SK-N-MC (cell line): ENCODE data around the gene CFAP251.
"Not testable (repeated sequence)": the region's sequence is repeated elsewhere in the genome, so short reads cannot be mapped to it uniquely, and the experiment has no call there.

Experiments used
- DNase-seq: peaks from one replicate; pipeline ENCODE4 v3.0.0-alpha.2; 2011; ENCODE audit warnings: low read depth, low spot score
- H3K27ac ChIP-seq: fragments of 200-600 bp; sonication (generic); 2 replicates; pipeline ENCODE4 v1.5.1; 2016; ENCODE audit warnings: mixed run types
- H3K36me3 ChIP-seq: fragments of 200-600 bp; sonication (generic); 2 replicates; pipeline ENCODE4 v1.6.1; 2017; ENCODE audit warnings: antibody characterized with exemption, low read length, mixed read lengths; ENCODE audit not compliant: insufficient read depth
- H3K4me3 ChIP-seq: fragments of 200-600 bp; sonication (generic); 2 replicates; pipeline ENCODE4 v1.5.1; 2016
- H3K9ac ChIP-seq: fragments of 200-600 bp; sonication (generic); 2 replicates; pipeline ENCODE4 v1.8.0; 2017; ENCODE audit warnings: mixed run types, mixed read lengths; ENCODE audit not compliant: insufficient read length
- H3K9me3 ChIP-seq: fragments of 200-600 bp; sonication (generic); 2 replicates; pipeline ENCODE4 v1.6.1; 2017; ENCODE audit warnings: low read depth, mild to moderate bottlenecking, antibody characterized with exemption, low read length, moderate library complexity, mixed read lengths
- EZH2 ChIP-seq: fragments of 200-600 bp; sonication (generic); IDR thresholded peaks from one replicate; pipeline ENCODE4 v1.6.1; 2017; ENCODE audit warnings: antibody characterized with exemption
- FOXP2 ChIP-seq: optimal IDR thresholded peaks from 2 replicates; pipeline ENCODE3; 2011; ENCODE audit warnings: mild to moderate bottlenecking, moderate library complexity; ENCODE audit not compliant: insufficient read depth; ENCODE audit errors: extremely low read length, control extremely low read depth
- POLR2AphosphoS5 ChIP-seq: IDR thresholded peaks from 2 replicates; pipeline ENCODE4 v1.6.1; 2012; ENCODE audit warnings: mild to moderate bottlenecking, low read depth, low read length, borderline replicate concordance

The CFAP251 gene

GRCh38 chr12:121917950-121918678, at the start of gene CFAP251:
Gene CFAP251, plus strand, starts transcription at chr12:121918592. Its CDS starts 2,714 bp downstream, at chr12:121921306.
- H3K36me3 ChIP-seq = peaks cover 12% of the 10 kb centered on the region; the same call in 1 of the 2 replicates
- no peaks in the 10 kb centered on the region for H3K9me3 ChIP-seq
- peak within 1 kb of the TSS; percentile 38 for H3K9ac ChIP-seq
- peak within 1 kb of the TSS; percentile 72 for H3K4me3 ChIP-seq
- peak within 1 kb of the TSS; percentile 68 for H3K27ac ChIP-seq
- TF ChIP-seq POLR2AphosphoS5 = peak; percentile 70; the same call in 1 of the 2 replicates
- no peak for TF ChIP-seq FOXP2
- no peak for TF ChIP-seq EZH2
- peak; percentile 45 for DNase-seq

- H3K36me3 ChIP-seq, H3K27ac ChIP-seq, H3K9ac ChIP-seq, H3K9me3 ChIP-seq, DNase-seq, H3K4me3 ChIP-seq: not testable (repeated sequence)
Observed at GRCh38 chr12:121869229-121869628, 49.2 kb upstream of the CFAP251 start.

DNA sequence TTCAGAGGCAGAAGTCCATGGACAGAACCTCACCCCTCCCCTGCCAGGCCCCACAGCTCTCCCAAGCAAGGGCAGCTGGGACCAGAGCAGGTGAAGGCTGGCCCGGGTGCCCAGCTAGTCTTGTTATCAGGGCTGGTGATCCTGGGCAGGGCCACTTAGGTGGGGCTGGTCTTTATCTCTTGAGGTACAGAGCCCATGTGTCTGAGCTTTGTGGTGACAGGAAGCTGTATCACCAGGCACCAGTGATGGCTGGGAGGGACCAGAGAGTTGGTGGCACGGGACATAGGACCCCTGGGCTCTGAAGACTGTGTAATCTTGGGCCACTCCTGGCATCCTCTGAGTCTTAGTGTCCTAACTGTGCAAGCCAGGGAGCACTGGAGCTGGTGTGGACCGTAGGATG, 46.9 kb upstream of the CFAP251 start:
- Histone ChIP-seq H3K4me3 (no peak overlapping the region), H3K27ac (no peak overlapping the region), H3K36me3 (no peaks in the 10 kb centered on the region), H3K9ac (no peak overlapping the region), H3K9me3 (no peaks in the 10 kb centered on the region)
- TF ChIP-seq EZH2 = no peak
- no peak for TF ChIP-seq POLR2AphosphoS5
- TF ChIP-seq FOXP2 = no peak
- no peak for DNase-seq

DNA sequence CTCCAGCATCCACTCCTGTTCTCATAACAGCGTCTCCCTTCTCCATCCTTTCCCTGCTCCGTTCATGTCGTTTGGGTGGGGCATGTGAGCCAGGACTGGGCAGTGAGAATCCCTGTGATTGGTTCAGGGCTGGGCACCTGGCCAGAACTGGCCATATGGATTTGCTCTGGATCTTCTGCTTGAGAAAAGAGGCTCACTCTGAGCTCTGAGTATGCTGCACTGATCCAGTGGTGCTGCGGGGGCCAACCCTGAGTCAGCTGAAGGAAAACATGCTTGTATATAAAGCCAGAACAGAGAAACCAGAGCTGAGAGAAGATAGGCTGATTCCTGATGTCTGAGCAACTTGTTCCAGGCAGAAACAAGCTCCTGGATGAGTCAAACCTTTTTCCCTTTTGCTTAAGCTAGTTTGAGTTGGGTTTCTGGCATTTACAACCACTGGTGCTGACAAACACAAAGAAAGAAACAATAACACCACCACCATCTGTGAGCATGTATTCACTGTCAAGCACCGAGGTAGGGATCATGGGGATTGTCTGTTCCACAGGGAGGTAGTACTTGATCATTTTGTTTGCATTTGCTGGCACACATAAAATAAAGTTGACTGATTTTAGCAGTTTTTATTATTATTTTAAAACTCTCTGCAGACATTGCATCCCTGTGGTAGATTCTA, 45.7 kb upstream of the CFAP251 start:
- DNase-seq = no peak
- no peak for TF ChIP-seq FOXP2
- no peak for TF ChIP-seq EZH2
- no peak overlapping the region for H3K27ac ChIP-seq

GRCh38 chr12:121873216-121873569, 45.2 kb upstream of the CFAP251 start:
- DNase-seq = no peak
- Histone ChIP-seq H3K9ac (no peak overlapping the region), H3K9me3 (no peaks in the 10 kb centered on the region), H3K27ac (no peak overlapping the region), H3K36me3 (no peaks in the 10 kb centered on the region), H3K4me3 (no peak overlapping the region)
- TF ChIP-seq POLR2AphosphoS5 (no peak), FOXP2 (no peak), EZH2 (no peak)

More for the DNA sequence above, 45.7 kb upstream of the CFAP251 start:
- Histone ChIP-seq H3K9ac (no peak overlapping the region), H3K4me3 (no peak overlapping the region), H3K36me3 (no peaks in the 10 kb centered on the region), H3K9me3 (no peaks in the 10 kb centered on the region)

GRCh38 chr12:121874071-121874470, 44.3 kb upstream of the CFAP251 start:
- H3K27ac ChIP-seq = no peak overlapping the region
- no peaks in the 10 kb centered on the region for H3K9me3 ChIP-seq
- no peak overlapping the region for H3K9ac ChIP-seq
- H3K36me3 ChIP-seq = no peaks in the 10 kb centered on the region
- no peak for DNase-seq
- H3K4me3 ChIP-seq = no peak overlapping the region
- TF ChIP-seq POLR2AphosphoS5 (no peak), FOXP2 (no peak), EZH2 (no peak)

- Histone ChIP-seq H3K9me3 (no peaks in the 10 kb centered on the region), H3K36me3 (no peaks in the 10 kb centered on the region), H3K27ac (no peak overlapping the region), H3K4me3 (no peak overlapping the region), H3K9ac (no peak overlapping the region)
- TF ChIP-seq EZH2 (no peak), POLR2AphosphoS5 (no peak), FOXP2 (no peak)
- DNase-seq = no peak
Observed at GRCh38 chr12:121875582-121875981, 42.8 kb upstream of the CFAP251 start.

- not testable (repeated sequence) for H3K36me3 ChIP-seq, H3K9me3 ChIP-seq, H3K27ac ChIP-seq, H3K9ac ChIP-seq, H3K4me3 ChIP-seq, DNase-seq
Observed at GRCh38 chr12:121876080-121876447, 42.3 kb upstream of the CFAP251 start.

DNA sequence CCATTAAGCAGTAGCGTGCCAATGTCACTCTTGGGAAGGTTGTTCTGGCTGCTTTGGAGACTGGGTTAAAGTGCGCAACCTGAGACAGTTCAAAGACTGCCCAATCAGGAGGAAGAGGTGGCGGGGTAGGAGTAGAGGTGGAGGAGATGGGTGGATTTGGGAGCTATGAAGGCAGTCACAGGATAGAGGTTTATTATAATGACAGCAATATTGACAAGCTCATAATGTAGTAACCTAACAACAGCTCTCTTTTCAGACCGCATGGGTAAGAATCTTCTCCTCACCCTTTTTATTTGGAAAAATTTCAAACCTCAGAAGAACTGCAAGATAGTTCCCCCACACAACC, 35.1 kb upstream of the CFAP251 start:
- H3K27ac ChIP-seq = no peak overlapping the region
- H3K36me3 ChIP-seq = no peaks in the 10 kb centered on the region
- H3K9ac ChIP-seq = no peak overlapping the region
- no peak for DNase-seq
- no peaks in the 10 kb centered on the region for H3K9me3 ChIP-seq
- TF ChIP-seq FOXP2 (no peak), POLR2AphosphoS5 (no peak), EZH2 (no peak)
- no peak overlapping the region for H3K4me3 ChIP-seq

DNA sequence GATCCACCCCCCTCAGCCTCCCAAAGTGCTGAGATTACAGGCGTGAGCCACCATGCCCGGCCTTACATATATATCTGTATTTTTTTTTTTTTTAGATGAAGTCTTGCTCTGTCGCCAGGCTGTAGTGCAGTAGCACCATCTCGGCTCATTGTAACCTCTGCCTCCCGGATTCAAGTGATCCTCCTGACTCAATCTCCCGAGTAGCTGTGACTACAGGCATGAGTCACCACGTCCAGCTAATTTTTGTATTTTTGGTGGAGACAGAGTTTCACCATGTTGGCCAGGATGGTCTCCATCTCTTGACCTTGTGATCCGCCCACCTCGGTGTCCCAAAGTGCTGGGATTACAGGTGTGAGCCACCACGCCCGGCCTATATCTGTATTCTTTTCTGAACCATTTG, 33.3 kb upstream of the CFAP251 start:
- DNase-seq = not testable (repeated sequence)

More for the DNA sequence above, 33.3 kb upstream of the CFAP251 start:
- not testable (repeated sequence) for H3K9me3 ChIP-seq, H3K36me3 ChIP-seq, H3K4me3 ChIP-seq, H3K9ac ChIP-seq, H3K27ac ChIP-seq
